ENCODE measurements around the gene RUNX2. TPM values are rescaled to one million over a fixed set of nuclear protein-coding genes. Genes with fewer than 3 reads are reported as not detected.

The RUNX2 gene
- total and polyA plus RNA-seq, 4 donors: 1.8 to 6.7 (median 3.2) TPM

DNA sequence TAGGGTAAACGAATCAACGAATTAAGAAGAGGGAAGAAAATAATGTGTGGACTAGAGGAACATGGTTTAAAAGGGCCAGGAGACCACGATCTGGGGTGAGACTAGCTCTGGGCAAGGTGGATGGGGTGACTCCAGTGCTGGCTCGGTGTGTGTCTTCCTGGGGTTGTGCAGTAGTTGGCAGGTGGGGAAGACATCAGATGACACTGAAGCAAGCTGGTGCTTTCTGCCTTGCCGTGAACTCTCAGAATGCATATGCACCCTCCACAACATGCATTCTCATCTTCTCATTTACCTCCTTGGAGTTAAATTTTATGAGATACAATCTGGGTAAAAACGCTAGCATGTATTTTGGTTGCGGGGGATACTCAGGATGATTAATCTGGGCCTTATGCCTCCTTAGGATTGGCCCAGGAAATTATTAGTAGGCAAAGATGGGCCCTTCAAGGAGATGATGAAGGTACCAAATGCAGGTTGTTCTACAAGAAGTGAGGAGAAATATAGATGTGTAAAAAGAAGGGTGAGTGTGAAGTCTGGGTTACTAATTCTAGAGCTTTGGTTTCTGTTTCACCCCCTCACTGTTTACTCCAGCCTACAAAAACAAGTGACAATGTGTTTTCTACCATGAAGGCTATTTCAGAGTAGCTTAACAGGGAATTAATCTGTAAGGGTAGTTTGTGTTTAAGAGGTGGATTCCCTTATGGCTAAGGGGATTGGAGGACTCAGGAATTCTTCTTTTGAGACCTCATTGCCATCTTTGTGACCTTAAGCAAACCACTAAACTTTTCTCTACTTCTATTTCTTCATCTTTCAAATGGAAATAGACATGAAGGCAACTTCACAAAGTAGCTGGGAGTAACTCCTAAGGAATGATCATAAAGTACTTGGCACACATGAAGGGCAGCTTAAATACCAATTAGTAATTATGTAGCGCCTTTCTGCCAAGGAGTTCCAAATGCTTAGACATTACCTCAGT, 120.6 kb downstream of the RUNX2 start:
- no peak for ATAC-seq (ENCODE audit: insufficient read depth, low FRiP score)
- no peak for DNase-seq
- Histone ChIP-seq H3K4me3 (no peak overlapping the region), H3K36me3 (ENCODE audit: control insufficient read depth in 4 of 4, insufficient read depth in 4 of 4, low read length in 4 of 4) (no peaks in the 10 kb centered on the region), H3K4me1 (ENCODE audit: control insufficient read depth in 5 of 5, insufficient read depth in 5 of 5, low read length in 5 of 5) (peaks cover 0 to 33% (median 12%) of the 10 kb centered on the region in 5 donors), H3K27ac (ENCODE audit: low read depth in 1 of 2, low read length in 1 of 2) (no peak overlapping the region), H3K9ac (ENCODE audit: insufficient read depth in 1 of 2, low read length in 2 of 2) (no peak overlapping the region), H3K27me3 (ENCODE audit: control insufficient read depth in 3 of 3, insufficient read depth in 3 of 3, low read length in 2 of 3) (no peaks in the 10 kb centered on the region), H3K9me3 (ENCODE audit: control insufficient read depth in 4 of 4, insufficient read depth in 3 of 4, low read length in 3 of 4) (peaks cover 0 to 1% (median 0%) of the 10 kb centered on the region in 4 donors)
- 92 to 93% methylated on average over 8 of the region's 8 CpGs for WGBS, 2 donors
- TF ChIP-seq, protein P1, sequence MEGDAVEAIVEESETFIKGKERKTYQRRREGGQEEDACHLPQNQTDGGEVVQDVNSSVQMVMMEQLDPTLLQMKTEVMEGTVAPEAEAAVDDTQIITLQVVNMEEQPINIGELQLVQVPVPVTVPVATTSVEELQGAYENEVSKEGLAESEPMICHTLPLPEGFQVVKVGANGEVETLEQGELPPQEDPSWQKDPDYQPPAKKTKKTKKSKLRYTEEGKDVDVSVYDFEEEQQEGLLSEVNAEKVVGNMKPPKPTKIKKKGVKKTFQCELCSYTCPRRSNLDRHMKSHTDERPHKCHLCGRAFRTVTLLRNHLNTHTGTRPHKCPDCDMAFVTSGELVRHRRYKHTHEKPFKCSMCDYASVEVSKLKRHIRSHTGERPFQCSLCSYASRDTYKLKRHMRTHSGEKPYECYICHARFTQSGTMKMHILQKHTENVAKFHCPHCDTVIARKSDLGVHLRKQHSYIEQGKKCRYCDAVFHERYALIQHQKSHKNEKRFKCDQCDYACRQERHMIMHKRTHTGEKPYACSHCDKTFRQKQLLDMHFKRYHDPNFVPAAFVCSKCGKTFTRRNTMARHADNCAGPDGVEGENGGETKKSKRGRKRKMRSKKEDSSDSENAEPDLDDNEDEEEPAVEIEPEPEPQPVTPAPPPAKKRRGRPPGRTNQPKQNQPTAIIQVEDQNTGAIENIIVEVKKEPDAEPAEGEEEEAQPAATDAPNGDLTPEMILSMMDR (IDR thresholded peaks at IDR 0.05; ENCODE audit: control extremely low read depth, extremely low read depth): no peak

DNA sequence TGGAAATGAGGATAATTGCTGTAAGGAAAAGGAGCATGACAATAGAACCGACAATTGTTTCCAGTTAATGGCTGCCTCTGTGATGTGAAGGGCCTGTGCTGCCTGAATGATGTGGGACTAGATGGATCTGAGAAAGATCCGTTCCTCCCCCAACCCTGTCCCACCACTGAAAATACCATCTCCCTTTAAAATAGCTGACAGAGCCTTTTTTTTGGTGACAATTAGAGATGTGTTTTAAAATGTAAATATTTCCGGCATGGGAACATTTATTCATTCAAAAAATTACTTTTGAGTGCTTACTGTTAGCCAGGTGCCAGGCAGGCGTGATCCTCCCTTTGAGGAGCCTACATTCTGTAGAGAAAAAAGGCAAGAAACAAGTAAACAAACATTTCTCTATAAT, 122.0 kb downstream of the RUNX2 start:
- DNase-seq: no peak
- 93 to 94% methylated on average over 4 of the region's 4 CpGs for WGBS, 2 donors
- Histone ChIP-seq H3K36me3 (ENCODE audit: control insufficient read depth in 4 of 4, insufficient read depth in 4 of 4, low read length in 4 of 4) (no peaks in the 10 kb centered on the region), H3K4me1 (ENCODE audit: control insufficient read depth in 5 of 5, insufficient read depth in 5 of 5, low read length in 5 of 5) (peaks cover 0 to 28% (median 8%) of the 10 kb centered on the region in 5 donors), H3K4me3 (no peak overlapping the region), H3K27ac (ENCODE audit: low read depth in 1 of 2, low read length in 1 of 2) (no peak overlapping the region), H3K9ac (ENCODE audit: insufficient read depth in 1 of 2, low read length in 2 of 2) (no peak overlapping the region), H3K27me3 (ENCODE audit: control insufficient read depth in 3 of 3, insufficient read depth in 3 of 3, low read length in 2 of 3) (no peaks in the 10 kb centered on the region), H3K9me3 (ENCODE audit: control insufficient read depth in 4 of 4, insufficient read depth in 3 of 4, low read length in 3 of 4) (peaks cover 0 to 1% (median 0%) of the 10 kb centered on the region in 4 donors)
- no peak for ATAC-seq (ENCODE audit: insufficient read depth, low FRiP score)
- TF ChIP-seq, protein P1 (IDR thresholded peaks at IDR 0.05; ENCODE audit: control extremely low read depth, extremely low read depth): no peak

DNA sequence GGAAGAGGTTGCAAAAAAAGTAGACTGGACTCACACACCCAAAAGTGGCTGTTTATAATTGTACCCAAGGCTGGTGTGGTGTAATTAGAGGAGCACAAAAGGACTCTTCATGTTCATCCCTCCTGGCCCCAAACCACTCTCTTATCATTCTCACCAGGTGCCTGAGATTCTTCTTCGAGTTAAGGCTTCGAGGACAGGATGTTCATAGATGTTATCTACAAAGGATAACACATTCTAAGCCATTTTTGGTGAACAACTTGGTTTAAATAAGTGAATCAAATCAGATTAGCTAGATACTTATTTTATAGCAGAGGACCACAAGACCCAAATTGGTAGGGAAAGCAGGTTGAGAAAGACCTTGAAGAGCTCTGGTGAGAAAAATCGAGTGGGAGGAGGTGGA, 122.7 kb downstream of the RUNX2 start:
- Histone ChIP-seq H3K9ac (ENCODE audit: insufficient read depth in 1 of 2, low read length in 2 of 2) (no peak overlapping the region), H3K9me3 (ENCODE audit: control insufficient read depth in 4 of 4, insufficient read depth in 3 of 4, low read length in 3 of 4) (peaks cover 0 to 1% (median 0%) of the 10 kb centered on the region in 4 donors), H3K27ac (ENCODE audit: low read depth in 1 of 2, low read length in 1 of 2) (no peak overlapping the region), H3K27me3 (ENCODE audit: control insufficient read depth in 3 of 3, insufficient read depth in 3 of 3, low read length in 2 of 3) (no peaks in the 10 kb centered on the region), H3K4me1 (ENCODE audit: control insufficient read depth in 5 of 5, insufficient read depth in 5 of 5, low read length in 5 of 5) (peaks cover 0 to 21% (median 3%) of the 10 kb centered on the region in 5 donors), H3K4me3 (no peak overlapping the region), H3K36me3 (ENCODE audit: control insufficient read depth in 4 of 4, insufficient read depth in 4 of 4, low read length in 4 of 4) (no peaks in the 10 kb centered on the region)
- WGBS, 2 donors: 68 to 78% methylated on average over 3 of the region's 3 CpGs
- DNase-seq (no peak), ATAC-seq (ENCODE audit: insufficient read depth, low FRiP score) (no peak)
- TF ChIP-seq, protein P1 (IDR thresholded peaks at IDR 0.05; ENCODE audit: control extremely low read depth, extremely low read depth): no peak

All from lung (tissue), 12 donors.